Panc1 (cell line): ENCODE results near the gene PEX5. TPM values are rescaled to one million over a fixed set of nuclear protein-coding genes. Genes with fewer than 3 reads are reported as not detected.

ENCODE experiments used
- ATAC-seq: fragments of 200-7000 bp; cut with Tn5 transposase; 2 replicates; pipeline ENCODE4 v1.9.1; 2020; ENCODE audit warnings: mild to moderate bottlenecking, moderate library complexity
- BruUV-seq: library from RNA; stranded (reverse); fragments of 400-500 nt; replicated peaks from 2 replicates; lab custom pipeline; 2021; lab: Mats Ljungman, UMichigan
- CTCF ChIA-PET: fragments of 300-600 bp; sonication (Branson Sonifier 250); formaldehyde crosslinking; loops from one replicate; lab custom pipeline; 2022; ENCODE audit warnings: antibody characterized with exemption; lab: Charles Lee
- POLR2A ChIA-PET: fragments of 300-600 bp; sonication (Branson Sonifier 250); formaldehyde crosslinking; loops from one replicate; lab custom pipeline; 2022; ENCODE audit warnings: antibody characterized with exemption; lab: Charles Lee
- DNase-seq: peaks from one replicate; pipeline ENCODE4 v3.0.0-alpha.2; 2010; ENCODE audit warnings: low read depth, low spot score
- H3K27ac ChIP-seq: 2 replicates; pipeline ENCODE4 v1.5.1; 2011; ENCODE audit warnings: mild to moderate bottlenecking, low read length, inconsistent platforms
- H3K27me3 ChIP-seq: fragments of 200-500 bp; sonication (Bioruptor generic); 2 replicates; pipeline ENCODE4 v1.6.0; 2014; ENCODE audit warnings: low read length, inconsistent platforms; ENCODE audit not compliant: control insufficient read depth, insufficient read depth
- H3K36me3 ChIP-seq: fragments of 200-500 bp; sonication (Bioruptor generic); 2 replicates; pipeline ENCODE4 v1.5.1; 2014; ENCODE audit warnings: inconsistent platforms, mild to moderate bottlenecking, low read length, moderate library complexity; ENCODE audit not compliant: control insufficient read depth, insufficient read depth
- H3K4me1 ChIP-seq: 2 replicates; pipeline ENCODE4 v1.5.1; 2011; ENCODE audit warnings: inconsistent platforms, mild to moderate bottlenecking, low read length, moderate library complexity; ENCODE audit not compliant: control insufficient read depth, insufficient read depth
- H3K4me3 ChIP-seq, 2 experiments: 2 replicates each; pipeline ENCODE4 v1.5.1; 2011 to 2012; ENCODE audit warnings: low read depth in 2 of 2, low read length in 2 of 2, mild to moderate bottlenecking in 2 of 2, inconsistent platforms in 1 of 2, moderate library complexity in 1 of 2
- H3K9me3 ChIP-seq: fragments of 200-500 bp; sonication (Bioruptor generic); 2 replicates; pipeline ENCODE4 v1.5.1; 2014; ENCODE audit warnings: low read depth, mild to moderate bottlenecking, inconsistent platforms, low read length, moderate library complexity; ENCODE audit not compliant: control insufficient read depth, insufficient read depth
- CTCF ChIP-seq: fragments of 450-650 bp; IDR thresholded peaks from 2 replicates; pipeline ENCODE4 v1.5.1; 2017; ENCODE audit warnings: mild to moderate bottlenecking
- POLR2AphosphoS5 ChIP-seq: IDR thresholded peaks from 2 replicates; pipeline ENCODE4 v1.6.1; 2012; ENCODE audit warnings: mild to moderate bottlenecking, low read depth, low read length, moderate library complexity
- REST ChIP-seq, 2 experiments: IDR thresholded peaks; 2 replicates each; pipeline ENCODE4 v1.6.1; 2011 to 2012; ENCODE audit warnings: low read depth in 2 of 2, control low read depth in 1 of 2, low read length in 1 of 2, mild to moderate bottlenecking in 1 of 2, moderate library complexity in 1 of 2; ENCODE audit not compliant: insufficient read depth in 1 of 2
- SIN3A ChIP-seq: IDR thresholded peaks from 2 replicates; pipeline ENCODE4 v1.6.1; 2012; ENCODE audit warnings: low read depth, mild to moderate bottlenecking, low read length, moderate library complexity, borderline replicate concordance; ENCODE audit not compliant: insufficient read depth
- TCF7L2 ChIP-seq: IDR thresholded peaks from 2 replicates; pipeline ENCODE4 v1.6.1; 2011; ENCODE audit warnings: mild to moderate bottlenecking, low read depth, low read length, inconsistent platforms
- in situ Hi-C: cut with HindIII; loops from 2 replicates; pipeline ENCODE4 v1.10.0; 2016; ENCODE audit warnings: low sequenced_read_pairs, low pct_unique_long_range_greater_than_20kb
- intact Hi-C: fragments of 100-400 bp; cut with micrococcal nuclease; formaldehyde crosslinking; loops from one replicate; pipeline ENCODE4 v1.10.0; 2022; ENCODE audit not compliant: unreplicated experiment
- total RNA-seq: library from RNA; stranded (reverse); gene quantifications from one replicate; pipeline ENCODE4 v1.2.1, GENCODE V29; 2021; ENCODE audit not compliant: unreplicated experiment

PEX5 gene
- total RNA-seq, 1 experiment from 2014 or later: 26.9 TPM

- BruUV-seq: no TSS peak
- DNase-seq: no peak
- no peak overlapping the region for H3K27ac ChIP-seq
- in situ Hi-C loops: no loop called here
- intact Hi-C loops: no loop called here
- POLR2A ChIA-PET: no interaction called here
- H3K27me3 ChIP-seq: no peaks in the 10 kb centered on the region
- no peaks in the 10 kb centered on the region for H3K4me1 ChIP-seq
- CTCF ChIA-PET: no interaction called here
- no peaks in the 10 kb centered on the region for H3K36me3 ChIP-seq
- TF ChIP-seq CTCF: no peak
- H3K4me3 ChIP-seq: no peak overlapping the region
- ATAC-seq: no peak
- no peaks in the 10 kb centered on the region for H3K9me3 ChIP-seq
These were observed 28.2 kb upstream of the PEX5 start for GRCh38 chr12:7161327-7161726.

DNA sequence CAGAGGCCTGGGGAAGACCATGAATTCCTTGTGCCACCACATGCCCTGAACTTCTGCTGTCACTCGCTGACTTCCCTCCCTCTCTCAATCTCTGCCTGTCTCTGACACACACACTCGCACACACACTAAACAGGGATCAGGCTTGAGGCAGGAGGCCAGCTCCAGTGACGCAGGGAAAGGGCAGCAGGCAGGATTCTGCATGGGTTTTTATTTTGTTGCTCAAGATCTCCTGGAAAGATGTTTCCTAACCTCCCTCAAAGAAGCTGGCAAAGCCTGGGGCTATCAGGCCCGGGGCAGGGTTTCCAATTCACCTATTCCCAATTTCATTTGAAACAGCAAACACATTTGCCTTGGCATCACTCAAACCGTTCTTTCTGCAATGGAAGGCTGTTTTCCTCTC, 27.7 kb upstream of the PEX5 start:
- in situ Hi-C loops (no loop called here), intact Hi-C loops (no loop called here)
- CTCF ChIA-PET: no interaction called here
- ATAC-seq (no peak), DNase-seq (no peak)
- no peak overlapping the region for H3K4me3 ChIP-seq
- BruUV-seq: no TSS peak
- no peak for TF ChIP-seq SIN3A
- TF ChIP-seq TCF7L2: no peak
- no peak for TF ChIP-seq REST (IDR thresholded peaks at IDR 0.05; ENCODE audit: insufficient read depth in 1 of 2, low read depth in 2 of 2, low read length in 1 of 2)
- TF ChIP-seq CTCF: no peak
- no peak for TF ChIP-seq POLR2AphosphoS5
- H3K4me1 ChIP-seq: no peaks in the 10 kb centered on the region
- POLR2A ChIA-PET: no interaction called here
- H3K27ac ChIP-seq: no peak overlapping the region
- H3K27me3 ChIP-seq: no peaks in the 10 kb centered on the region
- H3K36me3 ChIP-seq: no peaks in the 10 kb centered on the region
- peaks cover under 1% of the 10 kb centered on the region; the same call in 1 of the 2 replicates for H3K9me3 ChIP-seq

- intact Hi-C loops: no loop called here
- BruUV-seq: no TSS peak
- DNase-seq (no peak), ATAC-seq (peak; percentile 80)
- Histone ChIP-seq H3K4me1 (no peaks in the 10 kb centered on the region), H3K27me3 (no peaks in the 10 kb centered on the region), H3K27ac (no peak overlapping the region), H3K9me3 (peaks cover 5% of the 10 kb centered on the region; the same call in 1 of the 2 replicates), H3K36me3 (no peaks in the 10 kb centered on the region), H3K4me3 (no peak overlapping the region)
- CTCF ChIA-PET: no interaction called here
- in situ Hi-C loops: no loop called here
- TF ChIP-seq POLR2AphosphoS5 (no peak), CTCF (peak; percentile 79)
- POLR2A ChIA-PET: no interaction called here
These were observed 26.8 kb upstream of the PEX5 start for GRCh38 chr12:7162691-7163114.
